ENCODE measurements around the gene PLEKHG4B. TPM values are rescaled to one million over a fixed set of nuclear protein-coding genes. Genes with fewer than 3 reads are reported as not detected.

Gene PLEKHG4B
- polyA plus RNA-seq, 1 donor (not counting 4 experiments of a cell fraction or from before 2014, with no cell fraction given), result not detected

DNA sequence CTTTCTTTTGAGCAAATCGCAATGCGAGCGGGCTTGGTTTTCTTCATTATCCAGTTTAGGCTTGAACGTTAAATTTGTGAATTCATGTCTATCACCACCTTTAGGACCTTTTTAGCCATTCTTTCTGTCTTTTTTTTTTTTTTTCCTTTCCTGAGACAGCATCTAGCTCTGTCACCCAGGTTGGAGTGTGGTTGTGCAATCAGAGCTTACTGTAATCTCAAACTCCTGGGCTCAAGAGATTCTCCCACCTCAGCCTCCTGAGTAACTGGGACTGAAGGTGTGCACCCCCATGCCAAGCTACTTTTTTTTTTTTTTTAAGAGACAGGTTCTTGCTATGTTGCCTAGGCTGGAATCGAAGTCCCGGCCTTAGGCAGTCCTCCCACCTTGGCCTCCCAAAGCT is 60.1 kb downstream of the PLEKHG4B start:
- H3K36me3 ChIP-seq (ENCODE audit: control insufficient read depth in 2 of 2, extremely low read depth in 1 of 2, insufficient read depth in 2 of 2, low read length in 2 of 2), result no peaks in the 10 kb centered on the region
- H3K4me2 ChIP-seq (ENCODE audit: control insufficient read depth, extremely low read depth, insufficient read depth, low read depth, low read length), result no peak overlapping the region
- no peaks in the 10 kb centered on the region for H4K20me1 ChIP-seq (ENCODE audit: control insufficient read depth, extremely low read depth, insufficient read depth, low read length)
- no peak overlapping the region for H3K27ac ChIP-seq (ENCODE audit: control insufficient read depth, insufficient read depth, low read length)
- dilution Hi-C loops (cut with MboI; ENCODE audit: extremely low pct_ligation_motif_present, low sequenced_read_pairs), result no loop called here
- no peak overlapping the region for H3K4me3 ChIP-seq (ENCODE audit: control insufficient read depth in 2 of 3, extremely low read depth in 1 of 3, insufficient read depth in 2 of 3, low read depth in 1 of 3, low read length in 3 of 3)
- no peak overlapping the region for H3K9ac ChIP-seq (ENCODE audit: control insufficient read depth, extremely low read depth, insufficient read depth, low read length)
- FAIRE-seq (no peak), DNase-seq (ENCODE audit: low read depth, low spot score) (no peak)
- H3K79me2 ChIP-seq (ENCODE audit: control insufficient read depth, insufficient read depth, low read length), result no peaks in the 10 kb centered on the region
- no peaks in the 10 kb centered on the region for H3K9me1 ChIP-seq (ENCODE audit: control insufficient read depth, extremely low read depth, insufficient read depth, low read length)
- no peak overlapping the region for H2AFZ ChIP-seq (ENCODE audit: control insufficient read depth, low read length)
- peaks cover 3% of the 10 kb centered on the region for H3K9me3 ChIP-seq (ENCODE audit: control insufficient read depth, low read depth, low read length)
- TF ChIP-seq EZH2 (IDR thresholded peaks at IDR 0.05; ENCODE audit: low read length), result no peak
- TF ChIP-seq, protein P1, sequence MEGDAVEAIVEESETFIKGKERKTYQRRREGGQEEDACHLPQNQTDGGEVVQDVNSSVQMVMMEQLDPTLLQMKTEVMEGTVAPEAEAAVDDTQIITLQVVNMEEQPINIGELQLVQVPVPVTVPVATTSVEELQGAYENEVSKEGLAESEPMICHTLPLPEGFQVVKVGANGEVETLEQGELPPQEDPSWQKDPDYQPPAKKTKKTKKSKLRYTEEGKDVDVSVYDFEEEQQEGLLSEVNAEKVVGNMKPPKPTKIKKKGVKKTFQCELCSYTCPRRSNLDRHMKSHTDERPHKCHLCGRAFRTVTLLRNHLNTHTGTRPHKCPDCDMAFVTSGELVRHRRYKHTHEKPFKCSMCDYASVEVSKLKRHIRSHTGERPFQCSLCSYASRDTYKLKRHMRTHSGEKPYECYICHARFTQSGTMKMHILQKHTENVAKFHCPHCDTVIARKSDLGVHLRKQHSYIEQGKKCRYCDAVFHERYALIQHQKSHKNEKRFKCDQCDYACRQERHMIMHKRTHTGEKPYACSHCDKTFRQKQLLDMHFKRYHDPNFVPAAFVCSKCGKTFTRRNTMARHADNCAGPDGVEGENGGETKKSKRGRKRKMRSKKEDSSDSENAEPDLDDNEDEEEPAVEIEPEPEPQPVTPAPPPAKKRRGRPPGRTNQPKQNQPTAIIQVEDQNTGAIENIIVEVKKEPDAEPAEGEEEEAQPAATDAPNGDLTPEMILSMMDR (optimal IDR thresholded peaks at IDR 0.05 in 1 of 3, IDR thresholded peaks at IDR 0.05 in 1 of 3, conservative IDR thresholded peaks at IDR 0.05 in 1 of 3; ENCODE audit: extremely low read depth in 1 of 3, insufficient read depth in 2 of 3, low read length in 3 of 3), result no peak
- no peaks in the 10 kb centered on the region for H3K27me3 ChIP-seq (ENCODE audit: control insufficient read depth, extremely low read depth, insufficient read depth, low read length)
- H3K4me1 ChIP-seq (ENCODE audit: control insufficient read depth, extremely low read depth, insufficient read depth, low read length), result no peaks in the 10 kb centered on the region

DNA sequence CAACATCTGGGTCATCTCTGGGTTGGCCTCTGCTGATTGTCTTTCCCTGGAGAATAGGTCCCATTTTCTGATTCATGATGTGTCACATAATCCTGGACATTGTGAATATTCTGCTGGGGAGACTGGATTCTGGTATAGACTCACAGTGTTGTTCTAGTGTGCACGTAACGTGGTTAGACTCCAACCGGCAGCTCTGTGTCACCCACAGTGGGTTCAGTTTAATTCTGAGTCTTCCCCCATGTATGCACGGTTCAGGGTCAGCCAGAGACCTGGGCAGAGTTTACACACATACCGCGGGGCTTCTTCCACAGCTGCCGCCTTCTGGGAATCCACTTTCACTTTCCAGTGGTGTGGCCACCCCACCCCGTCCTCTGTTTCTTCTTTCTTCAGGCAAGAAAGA is 61.3 kb downstream of the PLEKHG4B start:
- dilution Hi-C loops (cut with MboI; ENCODE audit: extremely low pct_ligation_motif_present, low sequenced_read_pairs), result no loop called here
- TF ChIP-seq EZH2 (IDR thresholded peaks at IDR 0.05; ENCODE audit: low read length), result no peak
- TF ChIP-seq, protein P1 (optimal IDR thresholded peaks at IDR 0.05 in 1 of 3, IDR thresholded peaks at IDR 0.05 in 1 of 3, conservative IDR thresholded peaks at IDR 0.05 in 1 of 3; ENCODE audit: extremely low read depth in 1 of 3, insufficient read depth in 2 of 3, low read length in 3 of 3), result no peak
- no peak for FAIRE-seq

More for the DNA sequence above, 61.3 kb downstream of the PLEKHG4B start:
- no peak overlapping the region for H3K4me3 ChIP-seq (ENCODE audit: control insufficient read depth in 2 of 3, extremely low read depth in 1 of 3, insufficient read depth in 2 of 3, low read depth in 1 of 3, low read length in 3 of 3)
- H4K20me1 ChIP-seq (ENCODE audit: control insufficient read depth, extremely low read depth, insufficient read depth, low read length), result no peaks in the 10 kb centered on the region
- H3K27me3 ChIP-seq (ENCODE audit: control insufficient read depth, extremely low read depth, insufficient read depth, low read length), result no peaks in the 10 kb centered on the region
- no peak for DNase-seq (ENCODE audit: low read depth, low spot score)
- H3K27ac ChIP-seq (ENCODE audit: control insufficient read depth, insufficient read depth, low read length), result no peak overlapping the region
- no peaks in the 10 kb centered on the region for H3K4me1 ChIP-seq (ENCODE audit: control insufficient read depth, extremely low read depth, insufficient read depth, low read length)
- no peaks in the 10 kb centered on the region for H3K79me2 ChIP-seq (ENCODE audit: control insufficient read depth, insufficient read depth, low read length)
- no peaks in the 10 kb centered on the region for H3K36me3 ChIP-seq (ENCODE audit: control insufficient read depth in 2 of 2, extremely low read depth in 1 of 2, insufficient read depth in 2 of 2, low read length in 2 of 2)
- H2AFZ ChIP-seq (ENCODE audit: control insufficient read depth, low read length), result no peak overlapping the region
- H3K9me3 ChIP-seq (ENCODE audit: control insufficient read depth, low read depth, low read length), result no peaks in the 10 kb centered on the region
- no peaks in the 10 kb centered on the region for H3K9me1 ChIP-seq (ENCODE audit: control insufficient read depth, extremely low read depth, insufficient read depth, low read length)
- H3K9ac ChIP-seq (ENCODE audit: control insufficient read depth, extremely low read depth, insufficient read depth, low read length), result no peak overlapping the region
- no peak overlapping the region for H3K4me2 ChIP-seq (ENCODE audit: control insufficient read depth, extremely low read depth, insufficient read depth, low read depth, low read length)

Data from keratinocyte (primary cell).